NCI-H446 treated with DMSO at 0.1 percent for 48 hours (cell line): ENCODE results near the gene LBX1.

Experiments
- DNase-seq: peaks from one replicate; lab custom pipeline; 2025; lab: John Stamatoyannopoulos, UW

Gene LBX1

GRCh38 chr10:101224910-101225823 is 4.1 kb downstream of the LBX1 start:
- no peak for DNase-seq

- DNase-seq = no peak
These were observed 5.0 kb downstream of the LBX1 start for GRCh38 chr10:101224060-101224909.

- DNase-seq = no peak
These were observed 5.8 kb downstream of the LBX1 start for GRCh38 chr10:101223274-101224059.

GRCh38 chr10:101222683-101223273 is 6.5 kb downstream of the LBX1 start:
- DNase-seq = no peak

- DNase-seq = no peak
These were observed 7.2 kb downstream of the LBX1 start for GRCh38 chr10:101221963-101222531.

GRCh38 chr10:101221549-101221948 is 7.7 kb downstream of the LBX1 start:
- DNase-seq = no peak

GRCh38 chr10:101219946-101220451 is 9.3 kb downstream of the LBX1 start:
- DNase-seq = no peak

GRCh38 chr10:101219139-101219945 is 9.9 kb downstream of the LBX1 start:
- DNase-seq = no peak

GRCh38 chr10:101218351-101219138 is 10.7 kb downstream of the LBX1 start:
- no peak for DNase-seq

GRCh38 chr10:101217450-101218281 is 11.6 kb downstream of the LBX1 start:
- DNase-seq = no peak

- DNase-seq = no peak
These were observed 12.2 kb downstream of the LBX1 start for GRCh38 chr10:101217044-101217425.

GRCh38 chr10:101216207-101217043 is 12.8 kb downstream of the LBX1 start:
- no peak for DNase-seq

GRCh38 chr10:101215397-101216206 is 13.7 kb downstream of the LBX1 start:
- no peak for DNase-seq

GRCh38 chr10:101214446-101215396 is 14.5 kb downstream of the LBX1 start:
- no peak for DNase-seq

- no peak for DNase-seq
These were observed 20.7 kb downstream of the LBX1 start for GRCh38 chr10:101208543-101208942.

GRCh38 chr10:101207026-101207425 is 22.2 kb downstream of the LBX1 start:
- no peak for DNase-seq
